Right lobe of liver (tissue), 4 donors: ENCODE measurements around the gene BCOR.

Experiments
- POLR2A ChIP-seq: fragments of 450-650 bp; IDR thresholded peaks from one replicate; pipeline ENCODE4 v1.6.1; 2017; ENCODE audit warnings: antibody characterized with exemption, mild to moderate bottlenecking
- TF ChIP-seq, protein P1 (sequence below), 4 donors: fragments of 200-600 bp in 3 of 4; fragments of 450-650 bp in 1 of 4; IDR thresholded peaks; one replicate each; pipeline versions ENCODE4 v1.5.1 to v1.8.0; 2016 to 2022; ENCODE audit warnings: antibody characterized with exemption in 4 of 4, mild to moderate bottlenecking in 2 of 4
- donor health status: DM: no; HTN: no; CAD: no.
- donor health status: DM: no; HTN: no; CAD: no.
- donor health status: DM: no; HTN: yes; CAD: no.

DNA sequence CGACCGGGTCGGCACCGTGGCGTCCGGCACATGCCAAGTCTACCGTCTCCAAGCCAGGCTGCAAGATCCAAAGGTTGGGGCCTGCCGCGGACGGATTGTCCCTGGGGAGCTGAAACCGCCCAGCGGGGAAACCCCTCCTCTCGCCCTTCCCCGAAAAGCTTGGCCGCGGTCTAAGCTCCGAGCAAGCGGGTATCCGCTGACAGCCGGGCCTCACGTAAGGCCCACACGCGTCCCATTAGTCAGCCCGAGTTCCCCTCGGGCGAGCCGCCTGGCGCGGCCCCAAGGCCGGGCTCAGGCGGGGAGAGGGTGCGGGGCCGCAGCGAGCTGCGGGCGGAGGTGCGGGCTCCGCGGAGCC, 6.8 kb upstream of the BCOR start:
- TF ChIP-seq, protein P1, sequence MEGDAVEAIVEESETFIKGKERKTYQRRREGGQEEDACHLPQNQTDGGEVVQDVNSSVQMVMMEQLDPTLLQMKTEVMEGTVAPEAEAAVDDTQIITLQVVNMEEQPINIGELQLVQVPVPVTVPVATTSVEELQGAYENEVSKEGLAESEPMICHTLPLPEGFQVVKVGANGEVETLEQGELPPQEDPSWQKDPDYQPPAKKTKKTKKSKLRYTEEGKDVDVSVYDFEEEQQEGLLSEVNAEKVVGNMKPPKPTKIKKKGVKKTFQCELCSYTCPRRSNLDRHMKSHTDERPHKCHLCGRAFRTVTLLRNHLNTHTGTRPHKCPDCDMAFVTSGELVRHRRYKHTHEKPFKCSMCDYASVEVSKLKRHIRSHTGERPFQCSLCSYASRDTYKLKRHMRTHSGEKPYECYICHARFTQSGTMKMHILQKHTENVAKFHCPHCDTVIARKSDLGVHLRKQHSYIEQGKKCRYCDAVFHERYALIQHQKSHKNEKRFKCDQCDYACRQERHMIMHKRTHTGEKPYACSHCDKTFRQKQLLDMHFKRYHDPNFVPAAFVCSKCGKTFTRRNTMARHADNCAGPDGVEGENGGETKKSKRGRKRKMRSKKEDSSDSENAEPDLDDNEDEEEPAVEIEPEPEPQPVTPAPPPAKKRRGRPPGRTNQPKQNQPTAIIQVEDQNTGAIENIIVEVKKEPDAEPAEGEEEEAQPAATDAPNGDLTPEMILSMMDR (IDR thresholded peaks at IDR 0.05) = no peak
- peak; percentile 66 for TF ChIP-seq POLR2A
